ENCODE results near the gene CREM. TPM values are rescaled to one million over a fixed set of nuclear protein-coding genes. Genes with fewer than 3 reads are reported as not detected.
A peak's percentile ranks its signal among the peaks of the same experiment; 100 is the strongest.
"Not testable (repeated sequence)": the region's sequence is repeated elsewhere in the genome, so short reads cannot be mapped to it uniquely, and the experiment has no call there.

Gene CREM
- 75.3 and 86.4 TPM in 2 replicates for total RNA-seq

GRCh38 chr10:35126530-35127288 is at the start of gene CREM:
Gene CREM, plus strand, starts transcription at chr10:35126846. Its CDS starts 10,990 bp downstream, at chr10:35137836.
- DNase-seq (peak; percentile 96), ATAC-seq (ENCODE audit: low read depth) (peak; percentile 85)
- peaks cover 38% of the 10 kb centered on the region for H3K4me1 Mint-ChIP-seq
- intact Hi-C loops (cut with micrococcal nuclease) = loop anchor here (1.0 to 10.0 kb wide), 9 partner anchors 10 to 658 kb away; partner anchors contain the start of genes CCNY, CUL2 and FZD8
- H3K36me3 Mint-ChIP-seq (ENCODE audit: low read depth) = peaks cover 14% of the 10 kb centered on the region
- TF ChIP-seq CTCF (IDR thresholded peaks at IDR 0.05) = peak; percentile 28
- no peaks in the 10 kb centered on the region for H3K27me3 Mint-ChIP-seq
- peak within 1 kb of the TSS; percentile 93 for H3K4me3 Mint-ChIP-seq
- ChIA-PET CTCF (interaction anchor here (0.6 to 5.1 kb wide), 8 partner anchors 9 to 93 kb away, joined by 3 to 134 read pairs (median 6); no protein-coding TSS in a partner anchor), POLR2A (interaction anchor here (0.6 to 14.7 kb wide), 21 partner anchors 10 to 1753 kb away, joined by 3 to 570 read pairs (median 6); partner anchors contain the start of gene CUL2)
- H3K27ac Mint-ChIP-seq = peak within 1 kb of the TSS; percentile 98
- H3K9me3 Mint-ChIP-seq = no peaks in the 10 kb centered on the region

GRCh38 chr10:35079265-35079664 is 47.4 kb upstream of the CREM start:
- CTCF ChIA-PET = no interaction called here
- POLR2A ChIA-PET = no interaction called here
- peaks cover 22% of the 10 kb centered on the region for H3K4me1 Mint-ChIP-seq

GRCh38 chr10:35079763-35080162 is 46.9 kb upstream of the CREM start:
- Mint-ChIP-seq H3K4me1 (peaks cover 27% of the 10 kb centered on the region), H3K4me3 (no peak overlapping the region), H3K27me3 (no peaks in the 10 kb centered on the region), H3K36me3 (ENCODE audit: low read depth) (peaks cover 40% of the 10 kb centered on the region), H3K27ac (no peak overlapping the region), H3K9me3 (no peaks in the 10 kb centered on the region)
- POLR2A ChIA-PET = no interaction called here
- no peak for TF ChIP-seq CTCF (IDR thresholded peaks at IDR 0.05)
- CTCF ChIA-PET = no interaction called here
- ATAC-seq (ENCODE audit: low read depth) = no peak
- intact Hi-C loops (cut with micrococcal nuclease) = no loop called here
- DNase-seq = no peak

More at GRCh38 chr10:35079265-35079664, 47.4 kb upstream of the CREM start:
- no peak for DNase-seq
- no peak for TF ChIP-seq CTCF (IDR thresholded peaks at IDR 0.05)
- H3K36me3 Mint-ChIP-seq (ENCODE audit: low read depth) = peaks cover 39% of the 10 kb centered on the region
- no peak for ATAC-seq (ENCODE audit: low read depth)
- H3K4me3 Mint-ChIP-seq = no peak overlapping the region
- intact Hi-C loops (cut with micrococcal nuclease) = no loop called here
- no peak overlapping the region for H3K27ac Mint-ChIP-seq
- H3K27me3 Mint-ChIP-seq = no peaks in the 10 kb centered on the region
- H3K9me3 Mint-ChIP-seq = no peaks in the 10 kb centered on the region

GRCh38 chr10:35080261-35080660 is 46.4 kb upstream of the CREM start:
- CTCF ChIA-PET; H3K27ac Mint-ChIP-seq; DNase-seq; H3K9me3 Mint-ChIP-seq; intact Hi-C loops (cut with micrococcal nuclease); H3K27me3 Mint-ChIP-seq; H3K4me3 Mint-ChIP-seq; ATAC-seq (ENCODE audit: low read depth): not testable (repeated sequence)
- Mint-ChIP-seq H3K36me3 (ENCODE audit: low read depth) (peaks cover 40% of the 10 kb centered on the region), H3K4me1 (peaks cover 26% of the 10 kb centered on the region)
- POLR2A ChIA-PET = interaction anchor here (0.7 kb wide), 1 partner anchor 429 kb away, joined by 3 read pairs; no protein-coding TSS in a partner anchor

- Mint-ChIP-seq H3K4me1 (peaks cover 52% of the 10 kb centered on the region), H3K27me3 (no peaks in the 10 kb centered on the region), H3K9me3 (no peaks in the 10 kb centered on the region), H3K27ac (no peak overlapping the region), H3K4me3 (no peak overlapping the region), H3K36me3 (ENCODE audit: low read depth) (peaks cover 38% of the 10 kb centered on the region)
- TF ChIP-seq CTCF (IDR thresholded peaks at IDR 0.05) = no peak
- ATAC-seq (ENCODE audit: low read depth) = no peak
- ChIA-PET POLR2A (no interaction called here), CTCF (no interaction called here)
- no peak for DNase-seq
- intact Hi-C loops (cut with micrococcal nuclease) = no loop called here
Measured at GRCh38 chr10:35083242-35083641, 43.4 kb upstream of the CREM start.

All from activated B cell treated with CpG ODN at 0.5 μM for 24 hours (primary cell).